Measurements from ENCODE around the gene BHLHA9. TPM values are rescaled to one million over a fixed set of nuclear protein-coding genes. Genes with fewer than 3 reads are reported as not detected.
A peak's percentile ranks its signal among the peaks of the same experiment; 100 is the strongest.

Gene BHLHA9
- total RNA-seq, 3 donors from 2014 or later (not counting 1 experiment from before 2014, with no cell fraction given): not detected

DNA sequence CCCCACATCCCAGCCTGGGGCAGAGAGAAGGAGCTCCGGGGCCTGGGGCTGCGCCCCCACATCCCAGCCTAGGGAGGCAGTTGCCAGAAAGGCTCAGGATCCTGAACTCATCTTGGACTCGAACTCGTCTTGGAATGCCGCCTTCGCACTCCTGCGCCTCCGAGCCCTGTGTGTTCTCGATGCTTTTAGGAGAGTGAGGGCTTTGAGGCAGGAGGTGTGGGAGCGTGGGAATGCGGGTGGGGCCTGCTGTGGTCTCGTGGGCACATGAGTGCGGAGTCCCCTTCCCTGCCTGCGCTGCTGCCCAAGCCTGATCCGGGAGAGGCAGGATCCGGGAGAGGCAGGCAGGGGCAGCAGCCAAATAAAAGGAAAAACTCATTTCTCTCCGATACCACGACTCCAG is 1.2 kb downstream of the BHLHA9 start:
- H3K4me3 ChIP-seq (ENCODE audit: low read length): no peak overlapping the region

DNA sequence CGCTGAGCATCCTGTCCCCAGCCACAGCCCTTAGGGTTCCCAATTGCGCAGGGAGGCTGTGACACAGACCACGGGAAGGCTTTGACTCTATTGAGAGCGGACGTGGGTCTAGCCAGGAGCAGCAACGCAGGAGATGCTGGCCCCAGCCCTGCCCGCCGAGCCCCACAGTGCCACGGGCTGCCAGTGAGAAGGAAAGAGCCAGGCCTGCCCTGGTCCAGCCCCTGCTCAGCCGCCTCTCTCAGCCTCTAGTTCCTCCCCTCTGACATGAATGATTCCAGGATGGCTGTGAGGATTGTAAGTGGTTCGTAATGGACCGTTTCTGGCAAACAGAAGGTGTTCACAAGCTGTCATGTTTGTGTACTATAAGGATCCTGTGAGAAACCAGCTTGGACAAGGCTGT is 2.5 kb downstream of the BHLHA9 start:
- Histone ChIP-seq H3K36me3 (ENCODE audit: control insufficient read depth, insufficient read depth, low read length) (no peaks in the 10 kb centered on the region), H3K27me3 (ENCODE audit: control insufficient read depth, insufficient read depth, low read length) (peaks cover 16% of the 10 kb centered on the region), H3K4me3 (ENCODE audit: low read length) (no peak overlapping the region), H3K4me1 (ENCODE audit: control insufficient read depth, insufficient read depth, low read length) (peaks cover 16% of the 10 kb centered on the region), H3K9me3 (ENCODE audit: control insufficient read depth, insufficient read depth, low read length) (no peaks in the 10 kb centered on the region), H3K27ac (ENCODE audit: low read length) (no peak overlapping the region)
- H3K4me3 Mint-ChIP-seq: no peak overlapping the region
- no peaks in the 10 kb centered on the region for H3K36me3 Mint-ChIP-seq
- 75% methylated on average over 12 of the region's 12 CpGs for WGBS (ENCODE audit: insufficient coverage)
- no peak overlapping the region for H3K27ac Mint-ChIP-seq
- peaks cover 17 to 33% of the 10 kb centered on the region in 2 donors for H3K27me3 Mint-ChIP-seq (ENCODE audit: low read depth in 2 of 2)
- ATAC-seq (no peak), DNase-seq (no peak)
- H3K4me1 Mint-ChIP-seq: peaks cover 6 to 22% of the 10 kb centered on the region in 2 donors
- H3K9me3 Mint-ChIP-seq: no peaks in the 10 kb centered on the region
- no peak for TF ChIP-seq CTCF (IDR thresholded peaks at IDR 0.05)
- intact Hi-C loops (cut with micrococcal nuclease): no loop called here

More for the DNA sequence above, 1.2 kb downstream of the BHLHA9 start:
- Histone ChIP-seq H3K9me3 (ENCODE audit: control insufficient read depth, insufficient read depth, low read length) (no peaks in the 10 kb centered on the region), H3K27me3 (ENCODE audit: control insufficient read depth, insufficient read depth, low read length) (peaks cover 16% of the 10 kb centered on the region), H3K36me3 (ENCODE audit: control insufficient read depth, insufficient read depth, low read length) (no peaks in the 10 kb centered on the region), H3K27ac (ENCODE audit: low read length) (no peak overlapping the region), H3K4me1 (ENCODE audit: control insufficient read depth, insufficient read depth, low read length) (peaks cover 21% of the 10 kb centered on the region)
- ATAC-seq: no peak
- 71% methylated on average over 18 of the region's 18 CpGs for WGBS (ENCODE audit: insufficient coverage)
- no peaks in the 10 kb centered on the region for H3K9me3 Mint-ChIP-seq
- intact Hi-C loops (cut with micrococcal nuclease): no loop called here
- no peaks in the 10 kb centered on the region for H3K36me3 Mint-ChIP-seq
- peaks cover 17 to 33% of the 10 kb centered on the region in 2 donors for H3K27me3 Mint-ChIP-seq (ENCODE audit: low read depth in 2 of 2)
- peaks cover 13 to 25% of the 10 kb centered on the region in 2 donors for H3K4me1 Mint-ChIP-seq
- no peak for TF ChIP-seq CTCF (IDR thresholded peaks at IDR 0.05)
- no peak overlapping the region for H3K4me3 Mint-ChIP-seq
- H3K27ac Mint-ChIP-seq: no peak overlapping the region
- no peak for DNase-seq

GRCh38 chr17:1273492-1274244 is 3.4 kb downstream of the BHLHA9 start:
- WGBS (ENCODE audit: insufficient coverage): 50% methylated on average over 13 of the region's 13 CpGs
- ATAC-seq: no peak
- Histone ChIP-seq H3K4me1 (ENCODE audit: control insufficient read depth, insufficient read depth, low read length) (peaks cover 9% of the 10 kb centered on the region), H3K9me3 (ENCODE audit: control insufficient read depth, insufficient read depth, low read length) (no peaks in the 10 kb centered on the region), H3K36me3 (ENCODE audit: control insufficient read depth, insufficient read depth, low read length) (no peaks in the 10 kb centered on the region), H3K27ac (ENCODE audit: low read length) (no peak overlapping the region), H3K4me3 (ENCODE audit: low read length) (no peak overlapping the region), H3K27me3 (ENCODE audit: control insufficient read depth, insufficient read depth, low read length) (peaks cover 16% of the 10 kb centered on the region)
- H3K27me3 Mint-ChIP-seq (ENCODE audit: low read depth in 2 of 2): peaks cover 17 to 33% of the 10 kb centered on the region in 2 donors
- peak in 1 of 2 donors; percentile 8 for DNase-seq
- no peak overlapping the region for H3K27ac Mint-ChIP-seq
- intact Hi-C loops (cut with micrococcal nuclease): no loop called here
- no peak for TF ChIP-seq CTCF (IDR thresholded peaks at IDR 0.05)
- H3K36me3 Mint-ChIP-seq: no peaks in the 10 kb centered on the region
- peaks cover 2 to 17% of the 10 kb centered on the region in 2 donors for H3K4me1 Mint-ChIP-seq
- no peak overlapping the region for H3K4me3 Mint-ChIP-seq
- H3K9me3 Mint-ChIP-seq: no peaks in the 10 kb centered on the region

DNA sequence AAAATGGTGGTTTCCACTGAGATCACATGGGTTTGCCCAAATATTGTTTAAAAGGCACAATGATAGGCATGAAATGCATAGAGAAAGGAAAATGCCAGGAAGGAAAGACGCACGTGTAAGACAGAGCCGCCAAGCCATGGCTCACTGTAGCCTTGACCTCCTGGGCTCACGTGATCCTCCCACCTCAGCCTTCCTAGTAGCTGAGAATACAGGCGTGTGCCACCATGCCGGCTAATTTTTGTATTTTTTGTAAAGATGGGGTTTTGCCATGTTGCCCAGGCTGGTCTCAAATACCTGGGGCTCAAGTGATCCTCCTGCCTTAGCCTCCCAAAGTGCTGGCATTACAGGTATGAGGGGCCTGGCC is 4.0 kb downstream of the BHLHA9 start:
- Histone ChIP-seq H3K27ac (ENCODE audit: low read length) (no peak overlapping the region), H3K27me3 (ENCODE audit: control insufficient read depth, insufficient read depth, low read length) (peaks cover 15% of the 10 kb centered on the region), H3K4me3 (ENCODE audit: low read length) (no peak overlapping the region), H3K4me1 (ENCODE audit: control insufficient read depth, insufficient read depth, low read length) (peaks cover 6% of the 10 kb centered on the region), H3K9me3 (ENCODE audit: control insufficient read depth, insufficient read depth, low read length) (no peaks in the 10 kb centered on the region), H3K36me3 (ENCODE audit: control insufficient read depth, insufficient read depth, low read length) (no peaks in the 10 kb centered on the region)
- TF ChIP-seq CTCF (IDR thresholded peaks at IDR 0.05): no peak
- intact Hi-C loops (cut with micrococcal nuclease): no loop called here
- peaks cover 0 to 14% of the 10 kb centered on the region in 2 donors for H3K4me1 Mint-ChIP-seq
- no peak overlapping the region for H3K4me3 Mint-ChIP-seq
- DNase-seq: no peak
- H3K27me3 Mint-ChIP-seq (ENCODE audit: low read depth in 2 of 2): peaks cover 17 to 31% of the 10 kb centered on the region in 2 donors
- no peaks in the 10 kb centered on the region for H3K9me3 Mint-ChIP-seq
- no peaks in the 10 kb centered on the region for H3K36me3 Mint-ChIP-seq
- no peak for ATAC-seq
- H3K27ac Mint-ChIP-seq: no peak overlapping the region
- 79% methylated on average over 6 of the region's 6 CpGs for WGBS (ENCODE audit: insufficient coverage)

Data from natural killer cell (primary cell).